WTC11 (cell line): ENCODE data around the gene CDH2.

Source experiments
- GABPB1 ChIP-seq: sonication (generic); formaldehyde crosslinking; IDR thresholded peaks from 2 replicates; pipeline ENCODE4 v1.8.1; 2023; ENCODE audit warnings: mild to moderate bottlenecking, missing genetic modification reagents
- ZNF317 ChIP-seq: sonication (generic); formaldehyde crosslinking; IDR thresholded peaks from 2 replicates; pipeline ENCODE4 v1.8.1; 2023; ENCODE audit warnings: low read depth, mild to moderate bottlenecking, moderate library complexity, missing genetic modification reagents, borderline replicate concordance
- TF ChIP-seq, protein P1 (sequence below): sonication (generic); formaldehyde crosslinking; IDR thresholded peaks from 2 replicates; pipeline ENCODE4 v1.8.0; 2022; ENCODE audit warnings: mild to moderate bottlenecking, missing genetic modification reagents
- TF ChIP-seq, protein P2 (sequence below): fragments of 200-600 bp; IDR thresholded peaks from 2 replicates; pipeline ENCODE4 v1.8.0; 2022; ENCODE audit warnings: antibody characterized with exemption

- TF ChIP-seq ZNF317 (CRISPR knock-in tag) (no peak), GABPB1 (CRISPR knock-in tag) (0 out of 2 replicates have a peak, but pooled peaks have one; percentile 28)
- TF ChIP-seq, protein P1, sequence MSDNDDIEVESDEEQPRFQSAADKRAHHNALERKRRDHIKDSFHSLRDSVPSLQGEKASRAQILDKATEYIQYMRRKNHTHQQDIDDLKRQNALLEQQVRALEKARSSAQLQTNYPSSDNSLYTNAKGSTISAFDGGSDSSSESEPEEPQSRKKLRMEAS (CRISPR knock-in tag): no peak
- TF ChIP-seq, protein P2, sequence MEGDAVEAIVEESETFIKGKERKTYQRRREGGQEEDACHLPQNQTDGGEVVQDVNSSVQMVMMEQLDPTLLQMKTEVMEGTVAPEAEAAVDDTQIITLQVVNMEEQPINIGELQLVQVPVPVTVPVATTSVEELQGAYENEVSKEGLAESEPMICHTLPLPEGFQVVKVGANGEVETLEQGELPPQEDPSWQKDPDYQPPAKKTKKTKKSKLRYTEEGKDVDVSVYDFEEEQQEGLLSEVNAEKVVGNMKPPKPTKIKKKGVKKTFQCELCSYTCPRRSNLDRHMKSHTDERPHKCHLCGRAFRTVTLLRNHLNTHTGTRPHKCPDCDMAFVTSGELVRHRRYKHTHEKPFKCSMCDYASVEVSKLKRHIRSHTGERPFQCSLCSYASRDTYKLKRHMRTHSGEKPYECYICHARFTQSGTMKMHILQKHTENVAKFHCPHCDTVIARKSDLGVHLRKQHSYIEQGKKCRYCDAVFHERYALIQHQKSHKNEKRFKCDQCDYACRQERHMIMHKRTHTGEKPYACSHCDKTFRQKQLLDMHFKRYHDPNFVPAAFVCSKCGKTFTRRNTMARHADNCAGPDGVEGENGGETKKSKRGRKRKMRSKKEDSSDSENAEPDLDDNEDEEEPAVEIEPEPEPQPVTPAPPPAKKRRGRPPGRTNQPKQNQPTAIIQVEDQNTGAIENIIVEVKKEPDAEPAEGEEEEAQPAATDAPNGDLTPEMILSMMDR: no peak
These were observed 85.7 kb downstream of the CDH2 start for GRCh38 chr18:28091197-28091596.
